Upper lobe of right lung (tissue), 1 donor: Measurements from ENCODE around the gene GRK5. TPM values are rescaled to one million over a fixed set of nuclear protein-coding genes. Genes with fewer than 3 reads are reported as not detected.
"Not testable (repeated sequence)": the region's sequence is repeated elsewhere in the genome, so short reads cannot be mapped to it uniquely, and the experiment has no call there.

Experiments used
- ATAC-seq: fragments of 200-7000 bp; cut with Tn5 transposase; one replicate; pipeline ENCODE4 v1.9.1; 2020; ENCODE audit warnings: mild to moderate bottlenecking, moderate library complexity
- DNase-seq: peaks from one replicate; pipeline ENCODE4 v3.0.0-alpha.2; 2020
- H3K27ac ChIP-seq: fragments of 200-600 bp; one replicate; pipeline ENCODE4 v1.8.0; 2022
- H3K27me3 ChIP-seq: fragments of 200-600 bp; one replicate; pipeline ENCODE4 v1.8.0; 2022; ENCODE audit warnings: mild to moderate bottlenecking
- H3K36me3 ChIP-seq: fragments of 200-600 bp; one replicate; pipeline ENCODE4 v1.8.0; 2022
- H3K4me1 ChIP-seq: fragments of 200-600 bp; one replicate; pipeline ENCODE4 v1.8.0; 2022
- H3K4me3 ChIP-seq: fragments of 200-600 bp; one replicate; pipeline ENCODE4 v1.8.0; 2022; ENCODE audit warnings: mild to moderate bottlenecking
- H3K9me3 ChIP-seq: fragments of 200-600 bp; one replicate; pipeline ENCODE4 v1.8.0; 2022
- CTCF ChIP-seq: fragments of 200-600 bp; IDR thresholded peaks from one replicate; pipeline ENCODE4 v1.8.0; 2022; ENCODE audit warnings: antibody characterized with exemption
- intact Hi-C: fragments of 100-400 bp; cut with DNase I; formaldehyde crosslinking; loops from one replicate; pipeline ENCODE4 v1.11.0; 2022
- total RNA-seq: library from RNA; stranded (reverse); fragmentation: NEBNext Ultra II Directional; extraction: Animal tissue kit (Norgen Biotek cat#: 25700); gene quantifications from one replicate; pipeline ENCODE4 v1.2.1, GENCODE V29; 2021
- donor health status: DM: no; HTN: yes; CAD: no; lungs with severe emphysema.

The GRK5 gene
- total RNA-seq, 1 donor from 2014 or later = 83.5 TPM

GRCh38 chr10:119235356-119235755, 28.0 kb downstream of the GRK5 start:
- ATAC-seq (no peak), DNase-seq (no peak)
- TF ChIP-seq CTCF = no peak
- H3K4me1 ChIP-seq = peaks cover 35% of the 10 kb centered on the region
- no peak overlapping the region for H3K27ac ChIP-seq
- H3K27me3 ChIP-seq = no peaks in the 10 kb centered on the region
- intact Hi-C loops = no loop called here
- no peaks in the 10 kb centered on the region for H3K9me3 ChIP-seq
- H3K4me3 ChIP-seq = no peak overlapping the region
- no peaks in the 10 kb centered on the region for H3K36me3 ChIP-seq

GRCh38 chr10:119237722-119238436, 30.5 kb downstream of the GRK5 start:
- no peaks in the 10 kb centered on the region for H3K36me3 ChIP-seq
- TF ChIP-seq CTCF = no peak
- no peaks in the 10 kb centered on the region for H3K27me3 ChIP-seq
- intact Hi-C loops = no loop called here
- no peaks in the 10 kb centered on the region for H3K9me3 ChIP-seq
- ATAC-seq (peak; percentile 42), DNase-seq (no peak)
- H3K27ac ChIP-seq = peak overlapping the region; percentile 68
- H3K4me1 ChIP-seq = peaks cover 38% of the 10 kb centered on the region
- H3K4me3 ChIP-seq = no peak overlapping the region

- H3K36me3 ChIP-seq = no peaks in the 10 kb centered on the region
- no peaks in the 10 kb centered on the region for H3K9me3 ChIP-seq
- peak overlapping the region; percentile 68 for H3K27ac ChIP-seq
- intact Hi-C loops = no loop called here
- no peak for TF ChIP-seq CTCF
- H3K27me3 ChIP-seq = no peaks in the 10 kb centered on the region
- H3K4me3 ChIP-seq = no peak overlapping the region
- peaks cover 37% of the 10 kb centered on the region for H3K4me1 ChIP-seq
- DNase-seq (no peak), ATAC-seq (no peak)
These were observed 31.2 kb downstream of the GRK5 start for GRCh38 chr10:119238577-119238976.

- DNase-seq, H3K36me3 ChIP-seq, H3K9me3 ChIP-seq, H3K27ac ChIP-seq, H3K27me3 ChIP-seq, intact Hi-C loops, H3K4me3 ChIP-seq: not testable (repeated sequence)
- peaks cover 33% of the 10 kb centered on the region for H3K4me1 ChIP-seq
- ATAC-seq = peak; percentile 37
These were observed 31.6 kb downstream of the GRK5 start for GRCh38 chr10:119239015-119239414.

- ATAC-seq, H3K36me3 ChIP-seq, intact Hi-C loops, H3K9me3 ChIP-seq, DNase-seq, H3K27ac ChIP-seq, H3K27me3 ChIP-seq, H3K4me3 ChIP-seq: not testable (repeated sequence)
- H3K4me1 ChIP-seq = peaks cover 28% of the 10 kb centered on the region
These were observed 32.3 kb downstream of the GRK5 start for GRCh38 chr10:119239630-119240029.

- H3K36me3 ChIP-seq = no peaks in the 10 kb centered on the region
- no peak overlapping the region for H3K4me3 ChIP-seq
- no peak for ATAC-seq
- H3K27me3 ChIP-seq = no peaks in the 10 kb centered on the region
- intact Hi-C loops = no loop called here
- H3K27ac ChIP-seq = no peak overlapping the region
- H3K4me1 ChIP-seq = peaks cover 21% of the 10 kb centered on the region
- DNase-seq = no peak
- TF ChIP-seq CTCF = no peak
- no peaks in the 10 kb centered on the region for H3K9me3 ChIP-seq
These were observed 33.7 kb downstream of the GRK5 start for GRCh38 chr10:119241066-119241465.

GRCh38 chr10:119242186-119242585, 34.8 kb downstream of the GRK5 start:
- Histone ChIP-seq H3K27ac (no peak overlapping the region), H3K36me3 (no peaks in the 10 kb centered on the region), H3K4me3 (no peak overlapping the region), H3K4me1 (peaks cover 20% of the 10 kb centered on the region), H3K9me3 (no peaks in the 10 kb centered on the region), H3K27me3 (no peaks in the 10 kb centered on the region)
- DNase-seq (no peak), ATAC-seq (no peak)
- TF ChIP-seq CTCF = no peak
- intact Hi-C loops = no loop called here
